ENCODE data around the gene EMILIN3.
A peak's percentile ranks its signal among the peaks of the same experiment; 100 is the strongest.

Gene EMILIN3

GRCh38 chr20:41366546-41367392 lies at the start of gene EMILIN3:
TSS of gene EMILIN3 (minus strand) at chr20:41366818. CDS start at chr20:41366634, 184 bp downstream.
- DNase-seq: no peak

- no peak for DNase-seq
These were observed 48.6 kb upstream of the EMILIN3 start for GRCh38 chr20:41415191-41415590.

- no peak for DNase-seq
These were observed 46.6 kb upstream of the EMILIN3 start for GRCh38 chr20:41413169-41413568.

GRCh38 chr20:41412324-41413120 lies 45.9 kb upstream of the EMILIN3 start:
- DNase-seq: no peak

- DNase-seq: no peak
These were observed 44.8 kb upstream of the EMILIN3 start for GRCh38 chr20:41411391-41411847.

- DNase-seq: peak in 8 of 14 donors; percentile 17 to 86 (median 43)
These were observed 42.4 kb upstream of the EMILIN3 start for GRCh38 chr20:41408986-41409385.

- peak in 2 of 14 donors; percentile 7 to 70 for DNase-seq
These were observed 41.7 kb upstream of the EMILIN3 start for GRCh38 chr20:41408156-41408794.

- DNase-seq: no peak
These were observed 41.0 kb upstream of the EMILIN3 start for GRCh38 chr20:41407607-41408006.

- DNase-seq: no peak
These were observed 40.4 kb upstream of the EMILIN3 start for GRCh38 chr20:41406896-41407444.

- DNase-seq: peak in 1 of 14 donors; percentile 11
These were observed 39.7 kb upstream of the EMILIN3 start for GRCh38 chr20:41406353-41406752.

- peak in 3 of 14 donors; percentile 23 to 85 (median 27) for DNase-seq
These were observed 38.8 kb upstream of the EMILIN3 start for GRCh38 chr20:41405436-41405835.

GRCh38 chr20:41403604-41404003 lies 37.0 kb upstream of the EMILIN3 start:
- no peak for DNase-seq

- DNase-seq: no peak
These were observed 31.8 kb upstream of the EMILIN3 start for GRCh38 chr20:41398408-41398807.

- DNase-seq: no peak
These were observed 29.3 kb upstream of the EMILIN3 start for GRCh38 chr20:41395667-41396664.

- peak in 1 of 14 donors; percentile 13 for DNase-seq
These were observed 28.5 kb upstream of the EMILIN3 start for GRCh38 chr20:41394931-41395666.

- DNase-seq: no peak
These were observed 27.5 kb upstream of the EMILIN3 start for GRCh38 chr20:41394081-41394480.

- no peak for DNase-seq
These were observed 27.1 kb upstream of the EMILIN3 start for GRCh38 chr20:41393705-41394066.

GRCh38 chr20:41392871-41393704 lies 26.5 kb upstream of the EMILIN3 start:
- peak in 11 of 14 donors; percentile 7 to 74 (median 39) for DNase-seq

- DNase-seq: no peak
These were observed 25.7 kb upstream of the EMILIN3 start for GRCh38 chr20:41392295-41392694.

All from C1 segment of cervical spinal cord (tissue), 14 donors.